HCT116 (cell line): ENCODE results near the gene ANTXR2. TPM values are rescaled to one million over a fixed set of nuclear protein-coding genes. Genes with fewer than 3 reads are reported as not detected.

ENCODE experiments used
- ATAC-seq: fragments of 200-7000 bp; cut with Tn5 transposase; 2 replicates; pipeline ENCODE4 v1.9.1; 2020; ENCODE audit warnings: mild to moderate bottlenecking, moderate library complexity
- BruUV-seq: library from RNA; stranded (reverse); fragments of 400-500 nt; replicated peaks from 2 replicates; lab custom pipeline; 2021; lab: Mats Ljungman, UMichigan
- CTCF ChIA-PET: fragments of 300-600 bp; sonication (Branson Sonifier 250); formaldehyde crosslinking; loops from one replicate; lab custom pipeline; 2021; ENCODE audit warnings: antibody characterized with exemption; lab: Charles Lee
- POLR2A ChIA-PET: fragments of 300-600, 350-600 bp; sonication (Branson Sonifier 250); formaldehyde crosslinking; loops from one replicate; lab custom pipeline; 2021; ENCODE audit warnings: antibody characterized with exemption; lab: Charles Lee
- RAD21 ChIA-PET, 2 experiments: fragments of 300-600 bp; sonication (Branson Sonifier 250); formaldehyde crosslinking; loops; one replicate each; lab custom pipeline; 2023; ENCODE audit warnings: low total read pairs in 2 of 2; ENCODE audit not compliant: uncharacterized antibody in 2 of 2, unreplicated experiment in 2 of 2, low non-redundant PET in 1 of 2; lab: Charles Lee
- DNase-seq: peaks from one replicate; pipeline ENCODE4 v3.0.0-alpha.2; 2010; ENCODE audit warnings: low read depth, low spot score
- H2AFZ ChIP-seq: fragments of 200-600 bp; shearing (Covaris generic), sonication (generic); 2 replicates; pipeline ENCODE4 v1.6.1; 2017; ENCODE audit warnings: low read depth, mixed run types, mixed read lengths, antibody characterized with exemption, low read length; ENCODE audit not compliant: poor library complexity, severe bottlenecking
- H3K27ac ChIP-seq: 2 replicates; pipeline ENCODE4 v1.5.1; 2012; ENCODE audit warnings: low read depth, low read length
- H3K27me3 ChIP-seq: fragments of 200-600 bp; sonication (generic); 2 replicates; pipeline ENCODE4 v1.6.1; 2016; ENCODE audit warnings: mixed run types, low read length, mixed read lengths; ENCODE audit not compliant: insufficient read depth
- H3K36me3 ChIP-seq, 2 experiments: fragments of 200-500 bp in 1 of 2; fragments of 200-600 bp in 1 of 2; sonication (Bioruptor generic) in 1 of 2; sonication (generic) in 1 of 2; 2 replicates each; pipeline versions ENCODE4 v1.5.1 to v1.6.1; 2014 to 2016; ENCODE audit warnings: low read length in 2 of 2, inconsistent platforms in 1 of 2, mixed read lengths in 1 of 2, mixed run types in 1 of 2; ENCODE audit not compliant: insufficient read depth in 2 of 2, control insufficient read depth in 1 of 2
- H3K4me1 ChIP-seq, 2 experiments: fragments of 200-600 bp in 1 of 2; sonication (generic) in 1 of 2; 2 replicates each; pipeline versions ENCODE4 v1.5.1 to v1.6.1; 2012 to 2017; ENCODE audit warnings: low read length in 2 of 2, inconsistent platforms in 1 of 2, mild to moderate bottlenecking in 1 of 2, mixed read lengths in 1 of 2, mixed run types in 1 of 2, moderate library complexity in 1 of 2; ENCODE audit not compliant: insufficient read depth in 2 of 2, control insufficient read depth in 1 of 2
- H3K4me2 ChIP-seq: fragments of 200-600 bp; sonication (generic); 2 replicates; pipeline ENCODE4 v1.6.1; 2017; ENCODE audit warnings: mixed run types, low read length, mixed read lengths
- H3K4me3 ChIP-seq, 2 experiments: fragments of 200-600 bp in 1 of 2; sonication (generic) in 1 of 2; replicated peaks in 1 of 2; 2 replicates each; pipeline ENCODE4 v1.5.1; 2011 to 2016; ENCODE audit warnings: low read length in 2 of 2, control low read depth in 1 of 2, low read depth in 1 of 2, mild to moderate bottlenecking in 1 of 2, mixed read lengths in 1 of 2, mixed run types in 1 of 2
- H3K79me2 ChIP-seq: fragments of 200-600 bp; sonication (generic); 2 replicates; pipeline ENCODE4 v1.6.1; 2017; ENCODE audit warnings: mild to moderate bottlenecking, mixed run types, low read length, moderate library complexity, mixed read lengths; ENCODE audit not compliant: insufficient read depth
- H3K9ac ChIP-seq: fragments of 200-600 bp; sonication (generic); 2 replicates; pipeline ENCODE4 v1.6.1; 2016; ENCODE audit warnings: low read length, mixed read lengths
- H3K9me2 ChIP-seq: fragments of 200-600 bp; sonication (generic), shearing (Covaris generic); 2 replicates; pipeline ENCODE4 v1.6.1; 2017; ENCODE audit warnings: mixed run types, mild to moderate bottlenecking, moderate library complexity; ENCODE audit not compliant: insufficient read depth
- H3K9me3 ChIP-seq, 2 experiments: fragments of 200-500 bp in 1 of 2; fragments of 200-600 bp in 1 of 2; sonication (Bioruptor generic) in 1 of 2; sonication (generic) in 1 of 2; 2 replicates each; pipeline ENCODE4 v1.6.1; 2014 to 2017; ENCODE audit warnings: low read length in 2 of 2, mixed read lengths in 2 of 2, inconsistent platforms in 1 of 2, low read depth in 1 of 2, mild to moderate bottlenecking in 1 of 2, mixed run types in 1 of 2, moderate library complexity in 1 of 2; ENCODE audit not compliant: control insufficient read depth in 1 of 2, insufficient read depth in 1 of 2
- H4K20me1 ChIP-seq: fragments of 200-600 bp; sonication (generic), shearing (Covaris generic); 2 replicates; pipeline ENCODE4 v1.6.1; 2017; ENCODE audit warnings: mixed run types, mild to moderate bottlenecking, moderate library complexity; ENCODE audit not compliant: insufficient read depth
- EZH2phosphoT487 ChIP-seq: fragments of 200-600 bp; IDR thresholded peaks from 2 replicates; pipeline ENCODE4 v1.6.1; 2018; ENCODE audit warnings: antibody characterized with exemption, borderline replicate concordance
- FOSL1 ChIP-seq: IDR thresholded peaks from 2 replicates; pipeline ENCODE4 v1.6.1; 2012; ENCODE audit warnings: low read depth
- JUND ChIP-seq: IDR thresholded peaks from 2 replicates; pipeline ENCODE4 v1.6.1; 2012
- POLR2AphosphoS5 ChIP-seq: IDR thresholded peaks from 2 replicates; pipeline ENCODE4 v1.6.1; 2011; ENCODE audit warnings: mild to moderate bottlenecking, low read depth, low read length, moderate library complexity
- SIN3A ChIP-seq: IDR thresholded peaks from 2 replicates; pipeline ENCODE4 v1.6.1; 2012; ENCODE audit warnings: low read depth
- SRF ChIP-seq: IDR thresholded peaks from 2 replicates; pipeline ENCODE4 v1.6.1; 2012; ENCODE audit warnings: low read depth
- TCF7L2 ChIP-seq: IDR thresholded peaks from 2 replicates; pipeline ENCODE4 v1.7.0; 2011; ENCODE audit warnings: borderline replicate concordance, inconsistent platforms; ENCODE audit not compliant: insufficient read depth, insufficient read length; ENCODE audit errors: extremely low read depth
- ZBTB33 ChIP-seq: IDR thresholded peaks from 2 replicates; pipeline ENCODE4 v1.6.1; 2011; ENCODE audit warnings: mild to moderate bottlenecking, low read length, moderate library complexity; ENCODE audit not compliant: insufficient replicate concordance; ENCODE audit errors: extremely low read depth
- intact Hi-C: fragments of 100-400 bp; cut with micrococcal nuclease; formaldehyde crosslinking; loops from 2 replicates; pipeline ENCODE4 v1.10.0; 2022
- total RNA-seq: library from RNA; stranded (reverse); gene quantifications from one replicate; pipeline ENCODE4 v1.2.1, GENCODE V29; 2021; ENCODE audit not compliant: unreplicated experiment

Gene ANTXR2
- total RNA-seq, 1 experiment from 2014 or later: 6.3 TPM

DNA sequence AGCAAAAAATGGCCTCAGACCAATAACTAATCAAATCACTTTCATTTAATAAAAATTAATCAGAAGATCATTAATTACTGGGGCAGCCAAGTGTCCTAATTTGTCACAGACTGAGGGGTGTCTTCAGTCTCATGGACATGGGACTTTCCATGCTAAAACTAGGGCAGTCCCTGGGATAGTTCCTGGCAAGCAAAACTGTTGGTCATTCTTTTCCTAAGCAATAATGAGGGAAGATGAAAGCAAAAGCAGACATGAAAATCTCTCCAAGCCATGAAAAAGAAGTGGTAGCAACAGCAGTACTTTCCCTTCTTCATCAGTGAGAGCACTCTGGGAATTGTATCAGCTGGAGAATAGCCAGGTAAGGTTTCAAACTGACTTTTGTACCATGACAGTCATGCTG is 3.7 kb upstream of the ANTXR2 start (continued):
- TF ChIP-seq ZBTB33 (no peak), JUND (no peak), TCF7L2 (no peak), SIN3A (no peak)
- TF ChIP-seq, all 23 proteins: peak for 0

DNA sequence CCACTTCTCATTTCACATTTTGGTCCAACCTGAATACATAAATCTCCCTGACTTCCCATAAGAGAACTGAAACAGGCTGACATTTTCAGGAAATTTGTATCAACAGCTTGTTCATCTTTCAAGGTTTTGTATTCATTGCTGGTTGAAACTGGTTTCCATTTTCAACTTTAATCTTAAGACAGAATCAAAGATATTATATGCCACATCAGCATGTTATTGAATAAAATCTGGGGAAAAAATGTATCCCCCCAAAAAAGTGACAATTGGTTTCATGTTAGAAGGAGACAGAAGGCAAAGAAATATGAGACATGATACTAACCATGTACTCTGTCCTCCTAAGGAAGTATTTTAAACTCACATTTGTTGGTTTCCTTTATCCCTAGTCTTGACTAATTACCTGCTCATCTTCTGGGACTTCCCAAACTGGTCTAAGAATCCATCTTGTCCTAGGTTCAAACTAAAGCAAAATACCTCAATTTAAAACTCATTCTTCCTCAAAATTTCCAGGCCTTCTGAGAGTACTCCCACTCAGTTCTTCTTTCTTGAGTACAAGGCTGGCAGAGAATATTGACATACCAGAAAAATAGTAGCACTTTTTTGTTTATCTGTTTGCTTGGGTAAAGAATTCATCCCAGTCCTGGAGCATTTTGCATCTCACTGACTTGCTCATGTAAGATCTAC is 3.1 kb upstream of the ANTXR2 start:
- ChIA-PET RAD21 (no interaction called here), CTCF (no interaction called here), POLR2A (no interaction called here)
- BruUV-seq: no TSS peak
- H3K4me2 ChIP-seq: no peak overlapping the region
- H3K79me2 ChIP-seq: no peaks in the 10 kb centered on the region
- no peak for DNase-seq
- TF ChIP-seq SRF: no peak
- TF ChIP-seq FOSL1: no peak
- TF ChIP-seq TCF7L2: no peak
- no peak for TF ChIP-seq POLR2AphosphoS5
- no peak for TF ChIP-seq EZH2phosphoT487
- H3K4me1 ChIP-seq: peaks cover 1 to 20% of the 10 kb centered on the region in 2 experiments
- H3K27ac ChIP-seq: no peak overlapping the region
- intact Hi-C loops: no loop called here
- H3K4me3 ChIP-seq: no peak overlapping the region
- no peaks in the 10 kb centered on the region for H3K9me3 ChIP-seq
- ATAC-seq: no peak
- H3K36me3 ChIP-seq: no peaks in the 10 kb centered on the region
- H3K27me3 ChIP-seq: no peaks in the 10 kb centered on the region
- H4K20me1 ChIP-seq: no peaks in the 10 kb centered on the region
- H3K9ac ChIP-seq: no peak overlapping the region
- H2AFZ ChIP-seq: no peak overlapping the region
- no peaks in the 10 kb centered on the region for H3K9me2 ChIP-seq
